Esophagus muscularis mucosa (tissue), 3 donors: ENCODE data around the gene LTB4R2.

Experiments used
- EP300 ChIP-seq: sonication (generic); formaldehyde crosslinking; IDR thresholded peaks from one replicate; pipeline ENCODE4 v1.6.1; 2017; ENCODE audit warnings: antibody characterized with exemption
- TF ChIP-seq, protein P1 (sequence below), 3 experiments: fragments of 200-600 bp in 2 of 3; fragments of 450-650 bp in 1 of 3; sonication (generic) in 2 of 3; IDR thresholded peaks; one replicate each; pipeline ENCODE4 v1.5.1; 2017 to 2019; ENCODE audit warnings: antibody characterized with exemption in 3 of 3, mild to moderate bottlenecking in 2 of 3, moderate library complexity in 1 of 3

DNA sequence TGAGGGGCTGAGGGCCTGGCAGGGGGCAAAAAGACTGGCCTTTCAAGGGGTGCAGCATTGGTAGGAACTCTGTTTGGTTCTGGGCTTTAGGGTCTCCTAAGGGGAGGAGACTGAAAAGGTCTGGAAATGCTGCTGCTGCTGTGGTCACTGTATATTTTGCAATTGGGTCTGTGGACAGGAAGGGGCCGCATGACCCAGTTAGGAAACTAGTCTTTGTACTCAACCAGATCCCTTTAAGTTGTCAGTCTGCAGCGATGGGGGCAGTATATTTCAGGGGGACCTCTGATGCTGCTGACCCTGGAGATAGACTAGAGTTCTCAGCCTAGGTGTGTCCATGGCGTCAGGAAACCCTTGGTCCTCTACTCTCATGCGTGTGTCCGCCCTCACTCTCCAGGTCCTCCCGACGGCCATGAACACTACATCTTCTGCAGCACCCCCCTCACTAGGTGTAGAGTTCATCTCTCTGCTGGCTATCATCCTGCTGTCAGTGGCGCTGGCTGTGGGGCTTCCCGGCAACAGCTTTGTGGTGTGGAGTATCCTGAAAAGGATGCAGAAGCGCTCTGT is 5.4 kb downstream of the LTB4R2 start:
- no peak for TF ChIP-seq EP300
- TF ChIP-seq, protein P1, sequence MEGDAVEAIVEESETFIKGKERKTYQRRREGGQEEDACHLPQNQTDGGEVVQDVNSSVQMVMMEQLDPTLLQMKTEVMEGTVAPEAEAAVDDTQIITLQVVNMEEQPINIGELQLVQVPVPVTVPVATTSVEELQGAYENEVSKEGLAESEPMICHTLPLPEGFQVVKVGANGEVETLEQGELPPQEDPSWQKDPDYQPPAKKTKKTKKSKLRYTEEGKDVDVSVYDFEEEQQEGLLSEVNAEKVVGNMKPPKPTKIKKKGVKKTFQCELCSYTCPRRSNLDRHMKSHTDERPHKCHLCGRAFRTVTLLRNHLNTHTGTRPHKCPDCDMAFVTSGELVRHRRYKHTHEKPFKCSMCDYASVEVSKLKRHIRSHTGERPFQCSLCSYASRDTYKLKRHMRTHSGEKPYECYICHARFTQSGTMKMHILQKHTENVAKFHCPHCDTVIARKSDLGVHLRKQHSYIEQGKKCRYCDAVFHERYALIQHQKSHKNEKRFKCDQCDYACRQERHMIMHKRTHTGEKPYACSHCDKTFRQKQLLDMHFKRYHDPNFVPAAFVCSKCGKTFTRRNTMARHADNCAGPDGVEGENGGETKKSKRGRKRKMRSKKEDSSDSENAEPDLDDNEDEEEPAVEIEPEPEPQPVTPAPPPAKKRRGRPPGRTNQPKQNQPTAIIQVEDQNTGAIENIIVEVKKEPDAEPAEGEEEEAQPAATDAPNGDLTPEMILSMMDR (IDR thresholded peaks at IDR 0.05) = no peak
